Activated CD4-positive, alpha-beta T cell treated with anti-CD3 and anti-CD28 coated beads for 24 hours (primary cell): Measurements from ENCODE around the gene ATRN.

Experiments
- DNase-seq, 2 donors: peaks; one replicate each; pipeline ENCODE4 v3.0.0-alpha.2; 2020; ENCODE audit warnings: low read depth in 2 of 2

ATRN gene

GRCh38 chr20:3658019-3658715 lies 187.3 kb downstream of the ATRN start:
- DNase-seq = no peak

- DNase-seq = no peak
These were observed 188.1 kb downstream of the ATRN start for GRCh38 chr20:3658716-3659491.

DNA sequence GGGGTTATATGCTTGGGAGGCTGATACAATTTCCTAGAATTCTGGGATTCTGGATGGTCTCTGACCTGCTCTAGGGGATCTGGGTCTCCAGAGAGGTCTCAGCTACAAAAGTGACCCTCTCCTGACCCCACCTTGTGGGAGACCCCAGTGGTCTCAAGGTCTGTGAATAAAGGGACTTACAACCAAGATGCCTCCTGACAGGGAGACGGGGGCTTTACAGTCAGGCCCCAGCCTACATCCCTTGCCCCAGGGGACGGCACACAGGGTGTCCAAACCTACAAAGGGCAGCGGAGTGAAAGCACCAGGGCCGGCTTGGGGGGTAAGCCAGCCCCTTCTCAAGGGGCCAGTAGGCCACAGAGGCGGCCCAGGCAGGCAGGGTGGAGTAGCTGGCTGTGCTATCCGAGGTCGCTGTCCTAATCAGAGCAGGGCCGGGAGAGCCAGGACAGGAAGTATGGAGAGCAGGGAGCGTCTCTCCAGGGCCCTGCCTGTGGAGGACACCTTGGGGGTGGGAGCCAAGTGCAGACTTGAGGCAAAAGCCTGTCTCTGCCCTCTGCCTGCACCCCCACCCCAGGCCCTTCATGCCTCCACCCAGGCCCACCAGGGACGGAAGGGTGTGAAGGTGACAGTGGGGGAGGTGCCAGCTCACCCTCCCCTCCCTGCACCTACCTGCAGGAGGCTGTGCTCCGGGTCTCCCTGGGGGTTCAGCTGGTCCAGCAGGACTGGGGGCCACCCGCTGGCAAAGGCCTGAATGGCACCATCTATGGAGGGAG lies 188.9 kb downstream of the ATRN start:
- DNase-seq = no peak

DNA sequence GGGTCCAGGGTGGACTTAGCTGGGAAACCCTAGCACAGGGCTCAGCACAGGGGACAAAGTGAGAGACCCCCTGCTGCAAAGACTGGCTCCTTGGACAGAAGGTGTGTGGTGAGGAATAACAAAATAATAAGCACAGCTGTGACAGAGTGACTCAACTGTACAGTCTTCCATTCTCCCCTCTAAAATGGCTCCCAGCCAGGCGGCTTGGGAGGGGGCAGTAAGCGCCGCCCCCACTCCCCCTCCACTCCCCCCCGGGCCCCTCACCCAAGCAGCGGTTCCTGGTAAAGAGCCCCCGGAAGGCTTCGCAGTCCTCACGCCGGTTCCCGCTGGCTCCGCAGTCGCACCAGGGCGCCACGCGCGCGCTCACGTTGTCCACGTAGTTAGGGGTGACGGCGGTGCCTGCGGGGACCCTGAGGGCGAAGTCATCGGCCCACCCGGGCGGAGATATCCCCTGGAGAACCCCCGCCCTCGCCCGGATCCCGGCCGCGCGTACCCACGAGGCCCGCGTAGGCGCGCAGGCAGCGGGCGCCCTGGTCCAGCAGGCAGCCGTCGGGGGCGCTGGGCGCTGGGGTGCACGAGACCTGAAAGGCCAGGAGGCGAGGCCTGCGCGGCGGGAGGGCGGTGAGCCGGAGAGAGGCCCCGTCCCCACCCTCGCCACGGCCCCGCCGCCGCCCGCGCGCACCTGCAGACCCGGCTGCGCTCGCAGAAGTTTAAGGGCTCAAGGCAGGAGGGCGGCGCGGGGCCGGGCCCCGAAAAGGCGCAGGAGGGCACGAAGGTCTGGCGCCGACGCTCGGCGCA lies 189.6 kb downstream of the ATRN start:
- no peak for DNase-seq

GRCh38 chr20:3661060-3661813 lies 190.4 kb downstream of the ATRN start:
- no peak for DNase-seq

DNA sequence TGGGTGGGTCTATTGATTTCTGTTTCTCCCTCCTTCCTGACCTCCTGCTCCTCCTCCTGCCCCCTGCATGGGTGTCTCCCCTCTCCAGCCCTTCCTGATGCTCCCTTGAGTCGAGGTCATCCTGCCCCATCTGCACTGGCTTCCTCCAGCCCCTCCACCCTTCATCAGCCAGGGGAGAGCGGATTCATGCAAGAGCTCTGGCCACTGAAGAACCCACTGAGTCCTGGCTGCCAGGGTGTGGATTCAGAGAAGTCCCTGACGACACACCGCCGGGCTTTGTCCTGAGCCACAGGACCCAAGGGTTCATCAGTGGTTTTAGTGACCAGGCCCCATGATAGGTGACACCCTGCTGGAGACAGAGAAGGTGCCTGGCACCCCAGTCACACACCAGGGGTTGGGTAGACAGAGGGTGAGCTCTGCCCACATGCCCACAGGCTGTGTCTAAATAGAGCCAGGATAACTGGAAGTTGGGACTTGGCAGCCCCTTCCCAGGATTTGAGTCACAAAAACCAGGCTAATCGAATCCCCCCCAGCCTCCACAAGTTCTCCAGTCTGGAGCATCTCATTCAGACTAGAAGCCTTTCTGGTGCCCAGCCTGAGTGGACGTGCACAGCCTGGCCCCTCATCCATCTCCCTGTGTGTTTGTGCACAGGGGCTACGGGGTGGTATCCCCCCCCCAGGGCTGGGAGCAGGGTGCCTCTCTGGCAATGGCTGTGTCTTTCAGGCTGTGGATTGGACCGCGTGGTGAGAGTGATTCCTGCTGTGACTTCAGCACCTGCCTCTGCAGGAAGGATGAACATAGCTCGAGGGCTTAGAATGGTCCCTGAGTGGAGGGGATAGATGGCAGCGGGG lies 191.2 kb downstream of the ATRN start:
- DNase-seq = no peak

DNA sequence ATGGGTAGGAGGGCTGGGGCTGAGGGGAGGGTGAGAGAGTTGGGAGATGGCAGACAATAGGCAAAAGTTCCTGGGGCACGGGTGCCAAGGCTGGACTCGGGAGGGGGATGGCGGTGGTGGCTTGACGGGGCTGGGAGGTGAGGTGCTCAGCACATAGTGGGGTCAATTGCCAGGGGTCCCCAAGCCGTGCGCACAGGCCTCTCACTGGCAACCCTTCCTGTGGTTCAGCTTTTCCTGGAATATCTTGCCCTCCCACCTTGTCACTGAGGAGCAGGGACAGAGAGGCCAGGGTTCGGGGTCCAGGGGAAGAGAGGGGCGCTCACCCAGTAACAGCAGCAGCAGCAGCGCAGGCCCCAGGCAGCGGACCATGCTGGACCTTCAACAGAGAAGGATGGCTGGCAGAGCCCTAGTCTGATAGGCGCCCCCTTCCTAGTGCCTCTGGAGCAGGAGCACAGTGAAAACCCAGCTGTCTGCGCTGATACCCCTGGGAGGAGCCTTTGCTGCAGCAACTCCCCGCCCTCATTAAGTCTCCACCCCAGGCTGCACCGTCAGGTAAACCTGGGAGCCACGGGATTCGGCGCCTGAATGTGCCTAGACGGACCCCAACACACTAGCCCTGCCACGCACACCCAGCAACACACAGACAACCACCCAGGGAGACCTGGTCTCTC lies 192.3 kb downstream of the ATRN start, which contains the start of gene GFRA4:
Gene GFRA4 (minus strand): TSS at position 369 of the 671 bp plus-strand sequence. CDS start 0 bp downstream, at position 369.
- DNase-seq = no peak

- DNase-seq = no peak
These were observed 193.0 kb downstream of the ATRN start for GRCh38 chr20:3663858-3664257.

- DNase-seq = no peak
These were observed 196.7 kb downstream of the ATRN start for GRCh38 chr20:3667434-3668037.

GRCh38 chr20:3669710-3670367 lies 199.0 kb downstream of the ATRN start:
- DNase-seq = no peak

DNA sequence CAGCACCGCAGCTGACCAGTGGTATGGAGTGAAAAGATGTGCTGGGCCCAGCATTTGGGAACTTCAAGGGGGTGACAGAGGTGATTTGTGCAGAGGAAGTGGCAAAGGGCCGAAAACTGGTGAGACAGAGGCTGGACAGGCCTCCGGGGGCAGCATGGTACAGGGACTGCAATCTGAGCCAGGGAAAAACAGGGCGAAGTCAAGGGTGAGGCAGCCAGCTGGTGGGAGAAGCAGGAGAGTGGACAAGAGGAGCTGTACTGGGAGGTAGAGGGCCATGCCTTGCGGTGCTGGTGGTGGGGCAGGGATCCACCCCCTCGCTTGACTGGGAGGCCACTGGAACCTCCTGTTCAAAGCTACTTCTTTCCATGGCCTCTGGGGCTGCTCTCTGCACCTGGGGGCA lies 199.7 kb downstream of the ATRN start:
- no peak for DNase-seq

- no peak for DNase-seq
These were observed 200.1 kb downstream of the ATRN start for GRCh38 chr20:3670945-3671344.

DNA sequence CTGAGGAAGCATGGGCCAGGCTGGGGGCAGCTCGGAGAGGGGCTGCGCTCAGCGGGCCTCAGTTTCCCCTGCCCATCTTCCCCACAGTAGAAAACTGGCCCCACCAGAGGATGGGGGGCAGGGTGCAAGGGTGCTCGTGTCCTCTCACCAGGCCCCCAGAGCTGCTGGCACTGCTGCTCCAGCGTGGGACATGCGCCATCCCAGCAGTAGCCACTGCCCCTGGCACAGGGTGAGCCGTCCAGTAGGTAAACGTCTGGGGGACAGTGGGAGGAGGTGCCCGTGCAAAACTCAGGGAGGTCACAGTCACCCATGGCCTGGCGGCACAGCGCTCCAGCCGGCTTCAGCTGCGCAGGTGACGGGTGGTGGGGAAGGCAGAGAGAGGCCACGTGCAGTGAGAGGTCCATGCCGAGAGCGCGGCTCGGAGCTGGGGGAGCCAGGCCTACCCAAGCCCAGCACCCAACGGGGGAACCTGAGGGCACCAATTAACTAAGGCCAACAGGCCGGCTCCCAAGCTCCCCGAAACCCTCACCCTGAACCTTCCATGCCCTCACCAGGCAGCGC lies 201.2 kb downstream of the ATRN start:
- DNase-seq = no peak

GRCh38 chr20:3672547-3673171 lies 201.8 kb downstream of the ATRN start:
- no peak for DNase-seq

DNA sequence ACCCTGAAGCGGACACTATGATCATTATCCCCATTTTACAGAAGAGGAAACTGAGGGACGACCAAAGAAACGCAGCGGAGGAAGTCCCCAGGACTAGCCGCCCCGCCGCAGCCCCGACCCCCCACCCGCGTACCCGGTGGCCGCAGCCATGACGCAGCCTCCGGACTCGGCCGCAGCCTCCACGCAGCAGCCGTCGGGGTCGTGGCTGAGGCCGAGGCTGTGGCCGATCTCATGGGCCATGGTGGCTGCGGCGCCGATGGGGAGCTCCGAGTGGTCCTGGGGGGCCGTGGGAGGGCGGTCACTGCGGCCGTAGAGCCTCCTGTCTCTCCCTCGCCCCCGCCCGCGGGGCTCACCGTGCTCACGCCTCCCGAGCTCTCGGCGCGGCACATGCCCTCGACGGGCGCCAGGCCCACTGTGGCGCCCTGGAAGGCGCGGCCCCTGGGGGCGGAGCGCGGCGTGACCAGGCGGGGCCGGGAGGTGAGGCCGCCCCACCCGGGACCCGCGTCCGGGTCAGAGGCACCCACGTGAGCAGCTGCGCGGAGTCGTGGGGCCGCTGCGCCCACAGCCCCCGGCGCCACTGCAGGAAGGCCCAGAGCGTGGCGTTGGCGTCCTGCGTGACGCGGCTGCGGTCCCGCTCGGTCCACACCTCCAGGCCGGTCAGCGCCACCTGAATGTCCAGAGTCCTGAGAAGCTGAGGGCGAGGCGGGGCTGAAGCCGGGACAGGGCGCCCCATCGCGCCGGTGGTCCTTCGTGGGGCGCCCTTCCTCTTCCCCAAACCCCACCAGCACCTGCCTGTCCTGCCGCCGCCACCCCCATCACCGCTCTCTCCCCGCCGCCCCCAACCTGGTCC lies 202.6 kb downstream of the ATRN start:
- no peak for DNase-seq

DNA sequence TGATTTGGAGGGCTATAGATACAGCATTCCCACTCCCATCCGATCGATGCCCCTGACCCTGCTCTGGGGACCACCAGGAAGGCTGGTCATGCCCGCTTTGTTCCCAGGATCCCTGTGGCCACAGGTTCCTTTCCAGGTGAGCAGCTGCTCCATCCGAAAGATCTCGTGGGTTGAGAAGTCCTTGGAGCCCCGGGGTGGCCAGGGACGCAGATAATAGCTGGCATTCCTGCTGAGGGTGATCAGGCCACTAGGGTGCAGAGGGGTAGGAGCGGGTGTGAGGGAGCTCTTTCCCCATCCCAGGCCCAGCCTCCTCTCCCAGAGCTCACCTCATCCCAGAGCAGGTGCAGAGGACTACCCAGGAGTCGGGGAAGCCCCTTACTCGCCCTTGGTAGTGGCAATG lies 203.6 kb downstream of the ATRN start:
- no peak for DNase-seq
